ENCODE measurements around the gene NLGN1. TPM values are rescaled to one million over a fixed set of nuclear protein-coding genes. Genes with fewer than 3 reads are reported as not detected.
"Not testable (repeated sequence)": the region's sequence is repeated elsewhere in the genome, so short reads cannot be mapped to it uniquely, and the experiment has no call there.

Gene NLGN1
- total and polyA plus RNA-seq, 4 experiments from 2014 or later: not detected

DNA sequence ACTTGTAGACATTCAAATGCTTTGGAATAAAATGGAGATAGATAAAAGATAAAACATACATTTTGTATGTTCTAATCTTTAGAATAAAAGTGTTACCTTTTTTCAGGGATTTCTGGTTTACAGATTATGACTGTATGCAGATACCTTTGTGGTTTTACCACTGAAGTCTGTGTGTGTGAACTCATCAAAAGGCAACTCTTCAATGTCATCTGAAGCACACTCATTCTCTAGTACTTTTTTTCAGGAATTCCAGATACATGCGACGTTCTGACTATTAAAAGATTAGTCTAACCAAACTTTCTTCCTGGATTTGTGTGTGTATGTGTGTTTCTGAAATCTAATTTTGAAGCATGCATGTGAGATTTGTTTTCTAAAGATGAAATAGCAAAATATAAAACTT lies 188.6 kb downstream of the NLGN1 start:
- DNase-seq: no peak
- Histone ChIP-seq H3K27me3 (ENCODE audit: insufficient read depth, low read length) (no peaks in the 10 kb centered on the region), H3K27ac (ENCODE audit: low read depth, low read length) (no peak overlapping the region), H3K9me3 (ENCODE audit: control insufficient read depth in 1 of 2, low read length in 2 of 2) (no peaks in the 10 kb centered on the region), H3K4me1 (ENCODE audit: insufficient read depth, low read length) (no peaks in the 10 kb centered on the region), H3K36me3 (ENCODE audit: insufficient read depth, low read length) (no peaks in the 10 kb centered on the region), H3K4me3 (ENCODE audit: low read length in 2 of 2) (no peak overlapping the region)
- peaks cover 13% of the 10 kb centered on the region in 2 donors for H3K27me3 Mint-ChIP-seq
- no peaks in the 10 kb centered on the region for H3K36me3 Mint-ChIP-seq
- H3K9me3 Mint-ChIP-seq: peaks cover 0 to 8% (median 0%) of the 10 kb centered on the region in 8 donors
- ChIA-PET POLR2A (ENCODE audit: partially characterized antibody) (no interaction called here), CTCF (ENCODE audit: partially characterized antibody) (no interaction called here)
- H3K4me3 Mint-ChIP-seq: no peak overlapping the region
- intact Hi-C loops (cut with micrococcal nuclease): no loop called here
- peaks cover 0 to 12% (median 3%) of the 10 kb centered on the region in 4 donors for H3K4me1 Mint-ChIP-seq
- H3K27ac Mint-ChIP-seq: no peak overlapping the region

DNA sequence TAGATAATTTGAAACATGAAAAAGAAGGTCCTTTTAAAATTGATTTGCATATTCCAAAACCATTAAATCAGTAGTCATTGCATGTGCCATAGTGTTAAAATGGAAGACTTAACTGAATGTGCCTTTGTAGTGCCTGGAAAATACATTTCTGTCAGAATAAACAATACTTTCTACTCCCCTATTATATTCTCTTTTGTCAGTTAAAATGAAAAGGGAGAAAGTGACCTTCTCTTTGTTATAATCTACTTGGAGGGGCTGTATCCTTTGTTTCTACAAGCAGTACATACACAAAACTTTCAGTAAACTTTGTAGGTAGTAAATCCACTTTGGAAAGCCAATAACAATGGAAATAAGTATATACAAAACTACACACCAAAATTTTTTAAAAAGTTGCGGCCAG lies 189.5 kb downstream of the NLGN1 start:
- no peaks in the 10 kb centered on the region for H3K9me3 ChIP-seq (ENCODE audit: control insufficient read depth in 1 of 2, low read length in 2 of 2)
- H3K9me3 Mint-ChIP-seq: peaks cover 0 to 8% (median 0%) of the 10 kb centered on the region in 8 donors
- intact Hi-C loops (cut with micrococcal nuclease): no loop called here
- H3K27me3 ChIP-seq (ENCODE audit: insufficient read depth, low read length): no peaks in the 10 kb centered on the region
- no peak overlapping the region for H3K4me3 ChIP-seq (ENCODE audit: low read length in 2 of 2)
- no peak overlapping the region for H3K27ac Mint-ChIP-seq
- DNase-seq: no peak
- H3K4me3 Mint-ChIP-seq: no peak overlapping the region
- H3K4me1 ChIP-seq (ENCODE audit: insufficient read depth, low read length): no peaks in the 10 kb centered on the region
- peaks cover 0 to 12% (median 3%) of the 10 kb centered on the region in 4 donors for H3K4me1 Mint-ChIP-seq
- ChIA-PET CTCF (ENCODE audit: partially characterized antibody) (no interaction called here), POLR2A (ENCODE audit: partially characterized antibody) (no interaction called here)
- no peak overlapping the region for H3K27ac ChIP-seq (ENCODE audit: low read depth, low read length)
- no peaks in the 10 kb centered on the region for H3K36me3 ChIP-seq (ENCODE audit: insufficient read depth, low read length)
- peaks cover 13% of the 10 kb centered on the region in 2 donors for H3K27me3 Mint-ChIP-seq
- H3K36me3 Mint-ChIP-seq: no peaks in the 10 kb centered on the region

DNA sequence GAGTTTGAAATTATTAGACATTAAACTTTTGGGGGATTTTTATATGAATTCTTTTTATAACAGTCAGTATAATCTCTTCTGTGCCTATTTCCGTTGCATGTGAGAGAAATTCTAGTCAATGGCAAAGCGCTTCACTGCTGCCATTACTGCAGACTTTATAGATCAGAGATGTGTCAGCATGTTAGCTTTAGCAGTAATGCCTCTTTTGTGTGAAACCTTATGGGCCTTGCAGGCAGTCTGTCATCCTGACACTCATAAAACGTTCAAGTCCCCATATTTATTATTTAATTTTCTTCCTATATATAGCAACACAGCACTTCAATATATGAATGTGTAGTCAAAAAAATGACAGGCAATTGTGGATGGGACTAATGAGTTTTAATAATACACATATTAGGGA lies 191.0 kb downstream of the NLGN1 start:
- peaks cover 0 to 12% (median 3%) of the 10 kb centered on the region in 4 donors for H3K4me1 Mint-ChIP-seq
- intact Hi-C loops (cut with micrococcal nuclease): no loop called here

DNA sequence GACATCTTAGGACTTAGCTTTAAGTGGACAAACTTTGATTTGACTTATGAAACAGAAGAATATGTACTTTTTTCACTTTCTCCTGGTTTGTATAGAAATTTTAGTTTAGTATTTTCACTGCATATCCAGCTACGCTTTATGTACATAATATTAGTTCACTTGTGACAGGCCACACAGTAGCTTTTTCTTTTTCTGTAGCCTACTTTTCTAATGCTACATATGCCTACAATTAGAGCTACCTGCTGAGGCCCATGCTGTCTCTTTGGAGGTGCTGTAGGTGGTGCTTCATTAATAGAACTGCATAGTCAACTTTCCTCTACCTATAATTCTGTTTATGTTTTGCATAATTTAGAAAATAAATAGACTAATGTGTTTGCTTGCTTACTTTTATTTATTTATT lies 191.6 kb downstream of the NLGN1 start:
- Histone ChIP-seq H3K9me3 (ENCODE audit: control insufficient read depth in 1 of 2, low read length in 2 of 2) (no peaks in the 10 kb centered on the region), H3K36me3 (ENCODE audit: insufficient read depth, low read length) (no peaks in the 10 kb centered on the region), H3K27ac (ENCODE audit: low read depth, low read length) (no peak overlapping the region), H3K4me1 (ENCODE audit: insufficient read depth, low read length) (no peaks in the 10 kb centered on the region), H3K27me3 (ENCODE audit: insufficient read depth, low read length) (no peaks in the 10 kb centered on the region), H3K4me3 (ENCODE audit: low read length in 2 of 2) (no peak overlapping the region)
- intact Hi-C loops (cut with micrococcal nuclease): no loop called here
- CTCF ChIA-PET (ENCODE audit: partially characterized antibody): no interaction called here
- Mint-ChIP-seq H3K9me3 (peaks cover 0 to 14% (median 3%) of the 10 kb centered on the region in 8 donors), H3K4me1 (peaks cover 0 to 12% (median 3%) of the 10 kb centered on the region in 4 donors), H3K27ac (no peak overlapping the region), H3K27me3 (peaks cover 9 to 11% of the 10 kb centered on the region in 2 donors), H3K4me3 (no peak overlapping the region), H3K36me3 (no peaks in the 10 kb centered on the region)
- no peak for DNase-seq
- POLR2A ChIA-PET (ENCODE audit: partially characterized antibody): no interaction called here

More for the DNA sequence above, 191.0 kb downstream of the NLGN1 start:
- ChIA-PET CTCF (ENCODE audit: partially characterized antibody) (no interaction called here), POLR2A (ENCODE audit: partially characterized antibody) (no interaction called here)
- H3K36me3 ChIP-seq (ENCODE audit: insufficient read depth, low read length): no peaks in the 10 kb centered on the region
- H3K9me3 Mint-ChIP-seq: peaks cover 0 to 14% (median 5%) of the 10 kb centered on the region in 8 donors
- no peak overlapping the region for H3K4me3 ChIP-seq (ENCODE audit: low read length in 2 of 2)
- H3K27me3 ChIP-seq (ENCODE audit: insufficient read depth, low read length): no peaks in the 10 kb centered on the region
- peaks cover 13% of the 10 kb centered on the region in 2 donors for H3K27me3 Mint-ChIP-seq
- no peak overlapping the region for H3K4me3 Mint-ChIP-seq
- no peaks in the 10 kb centered on the region for H3K9me3 ChIP-seq (ENCODE audit: control insufficient read depth in 1 of 2, low read length in 2 of 2)
- no peaks in the 10 kb centered on the region for H3K36me3 Mint-ChIP-seq
- no peak overlapping the region for H3K27ac Mint-ChIP-seq
- no peak for DNase-seq
- no peaks in the 10 kb centered on the region for H3K4me1 ChIP-seq (ENCODE audit: insufficient read depth, low read length)
- no peak overlapping the region for H3K27ac ChIP-seq (ENCODE audit: low read depth, low read length)

DNA sequence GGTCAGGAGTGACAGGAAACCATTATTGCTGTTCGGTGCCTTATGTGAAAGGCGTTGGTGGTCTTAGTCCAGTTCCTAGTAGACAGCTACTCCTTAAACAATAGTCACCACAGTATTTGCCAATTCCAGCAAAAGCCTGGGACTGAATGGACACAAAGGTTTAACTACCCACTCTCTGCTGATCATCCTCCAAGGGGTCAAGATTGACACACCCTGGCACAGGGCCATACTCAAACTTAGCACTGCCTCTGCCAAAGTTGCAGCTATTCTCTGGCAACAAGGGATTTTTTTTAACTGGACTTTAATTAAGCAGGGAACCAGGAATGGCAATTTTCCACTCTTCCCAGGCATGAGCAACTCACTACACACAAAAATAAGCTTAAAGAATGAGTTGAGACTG lies 193.9 kb downstream of the NLGN1 start:
- CTCF ChIA-PET (ENCODE audit: partially characterized antibody): no interaction called here
- intact Hi-C loops (cut with micrococcal nuclease): no loop called here
- H3K36me3 Mint-ChIP-seq: no peaks in the 10 kb centered on the region

DNA sequence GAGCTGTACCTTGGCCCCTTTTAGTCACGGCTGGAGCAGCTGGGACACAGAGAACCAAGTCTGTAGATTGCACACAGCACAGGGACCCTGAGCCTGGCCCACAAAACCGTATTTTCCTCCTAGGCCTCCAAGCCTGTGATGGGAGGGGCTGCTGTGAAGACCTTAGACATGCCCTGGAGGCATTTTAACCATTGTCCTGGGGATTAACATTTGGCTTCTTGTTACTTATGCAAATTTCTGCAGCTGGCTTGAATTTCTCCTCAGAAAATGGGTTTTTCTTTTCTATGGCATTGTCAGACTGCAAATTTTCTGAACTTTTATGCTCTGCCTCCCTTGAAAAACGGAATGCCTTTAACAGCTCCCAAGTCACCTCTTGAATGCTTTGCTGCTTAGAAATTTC lies 197.3 kb downstream of the NLGN1 start:
- DNase-seq; H3K27me3 ChIP-seq (ENCODE audit: insufficient read depth, low read length); H3K4me1 ChIP-seq (ENCODE audit: insufficient read depth, low read length); H3K4me1 Mint-ChIP-seq; H3K27me3 Mint-ChIP-seq; H3K9me3 ChIP-seq (ENCODE audit: control insufficient read depth in 1 of 2, low read length in 2 of 2); H3K4me3 Mint-ChIP-seq; H3K36me3 ChIP-seq (ENCODE audit: insufficient read depth, low read length); H3K27ac Mint-ChIP-seq; CTCF ChIA-PET (ENCODE audit: partially characterized antibody); POLR2A ChIA-PET (ENCODE audit: partially characterized antibody); intact Hi-C loops (cut with micrococcal nuclease); H3K4me3 ChIP-seq (ENCODE audit: low read length in 2 of 2); H3K27ac ChIP-seq (ENCODE audit: low read depth, low read length); H3K36me3 Mint-ChIP-seq: not testable (repeated sequence)
- peaks cover 0 to 13% (median 3%) of the 10 kb centered on the region in 8 donors for H3K9me3 Mint-ChIP-seq

More for the DNA sequence above, 193.9 kb downstream of the NLGN1 start:
- H3K4me3 ChIP-seq (ENCODE audit: low read length in 2 of 2): no peak overlapping the region
- no peak overlapping the region for H3K27ac ChIP-seq (ENCODE audit: low read depth, low read length)
- H3K4me1 ChIP-seq (ENCODE audit: insufficient read depth, low read length): no peaks in the 10 kb centered on the region
- no peaks in the 10 kb centered on the region for H3K36me3 ChIP-seq (ENCODE audit: insufficient read depth, low read length)
- Mint-ChIP-seq H3K27me3 (no peaks in the 10 kb centered on the region), H3K27ac (no peak overlapping the region), H3K4me1 (no peaks in the 10 kb centered on the region), H3K4me3 (no peak overlapping the region), H3K9me3 (peaks cover 0 to 13% (median 2%) of the 10 kb centered on the region in 8 donors)
- H3K9me3 ChIP-seq (ENCODE audit: control insufficient read depth in 1 of 2, low read length in 2 of 2): no peaks in the 10 kb centered on the region
- no peak for DNase-seq
- no peaks in the 10 kb centered on the region for H3K27me3 ChIP-seq (ENCODE audit: insufficient read depth, low read length)
- POLR2A ChIA-PET (ENCODE audit: partially characterized antibody): no interaction called here

DNA sequence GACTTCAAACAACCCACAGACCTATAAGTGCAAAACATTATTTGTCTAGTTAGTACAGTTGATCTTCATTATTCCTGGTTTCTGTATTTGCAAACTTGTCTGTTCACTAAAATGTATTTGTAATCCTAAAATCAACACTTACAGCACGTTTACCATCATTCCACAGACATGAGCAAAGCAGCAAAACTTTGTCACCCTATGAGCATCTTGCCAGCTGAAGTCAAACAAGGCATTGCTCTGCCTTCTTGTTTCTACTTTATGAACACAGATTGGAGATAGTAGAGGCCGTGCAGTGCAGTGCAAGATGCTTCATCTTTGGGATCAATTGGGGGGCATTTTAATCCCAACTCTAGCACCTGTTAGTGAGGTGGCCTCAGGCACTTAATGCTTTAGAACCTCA lies 202.1 kb downstream of the NLGN1 start:
- H3K27ac Mint-ChIP-seq: no peak overlapping the region
- no peaks in the 10 kb centered on the region for H3K36me3 Mint-ChIP-seq
- ChIA-PET CTCF (ENCODE audit: partially characterized antibody) (no interaction called here), POLR2A (ENCODE audit: partially characterized antibody) (no interaction called here)
- Histone ChIP-seq H3K27me3 (ENCODE audit: insufficient read depth, low read length) (no peaks in the 10 kb centered on the region), H3K27ac (ENCODE audit: low read depth, low read length) (no peak overlapping the region), H3K36me3 (ENCODE audit: insufficient read depth, low read length) (no peaks in the 10 kb centered on the region), H3K9me3 (ENCODE audit: control insufficient read depth in 1 of 2, low read length in 2 of 2) (no peaks in the 10 kb centered on the region), H3K4me1 (ENCODE audit: insufficient read depth, low read length) (no peaks in the 10 kb centered on the region), H3K4me3 (ENCODE audit: low read length in 2 of 2) (no peak overlapping the region)
- no peaks in the 10 kb centered on the region for H3K27me3 Mint-ChIP-seq
- H3K4me3 Mint-ChIP-seq: no peak overlapping the region
- H3K9me3 Mint-ChIP-seq: peaks cover 0 to 3% (median 2%) of the 10 kb centered on the region in 8 donors
- no peaks in the 10 kb centered on the region for H3K4me1 Mint-ChIP-seq
- intact Hi-C loops (cut with micrococcal nuclease): no loop called here
- no peak for DNase-seq

DNA sequence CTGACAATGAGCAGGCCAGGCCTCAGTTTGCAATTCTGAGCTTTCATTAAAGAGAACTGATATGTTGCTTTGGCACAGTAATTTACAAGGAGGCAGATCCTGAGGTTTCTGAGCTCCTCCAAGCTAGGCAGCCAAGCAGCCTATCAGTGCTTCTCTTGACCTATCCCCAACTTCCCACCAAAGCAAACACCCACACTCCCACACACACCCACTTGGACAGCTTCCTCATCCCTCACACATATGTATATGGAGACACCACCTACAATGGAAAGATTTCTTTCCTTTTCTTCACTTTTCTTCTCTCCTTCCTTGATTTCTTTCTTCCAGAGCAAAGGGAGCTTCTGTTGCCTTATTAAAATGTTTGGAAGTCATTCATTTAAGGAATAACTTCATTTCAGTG lies 217.0 kb downstream of the NLGN1 start:
- ChIA-PET CTCF (ENCODE audit: partially characterized antibody) (no interaction called here), POLR2A (ENCODE audit: partially characterized antibody) (no interaction called here)
- Histone ChIP-seq H3K36me3 (ENCODE audit: insufficient read depth, low read length) (no peaks in the 10 kb centered on the region), H3K27ac (ENCODE audit: low read depth, low read length) (no peak overlapping the region), H3K4me3 (ENCODE audit: low read length in 2 of 2) (no peak overlapping the region), H3K4me1 (ENCODE audit: insufficient read depth, low read length) (no peaks in the 10 kb centered on the region), H3K9me3 (ENCODE audit: control insufficient read depth in 1 of 2, low read length in 2 of 2) (no peaks in the 10 kb centered on the region), H3K27me3 (ENCODE audit: insufficient read depth, low read length) (no peaks in the 10 kb centered on the region)
- H3K36me3 Mint-ChIP-seq: no peaks in the 10 kb centered on the region
- DNase-seq: no peak
- H3K4me1 Mint-ChIP-seq: no peaks in the 10 kb centered on the region
- no peak overlapping the region for H3K27ac Mint-ChIP-seq
- peaks cover 0 to 4% (median 3%) of the 10 kb centered on the region in 8 donors for H3K9me3 Mint-ChIP-seq
- intact Hi-C loops (cut with micrococcal nuclease): no loop called here
- no peaks in the 10 kb centered on the region for H3K27me3 Mint-ChIP-seq
- H3K4me3 Mint-ChIP-seq: no peak overlapping the region
